Astrocyte (in vitro differentiated cells and primary cell): Measurements from ENCODE around the gene MXD3.

Experiments
- EZH2 ChIP-seq: IDR thresholded peaks from 2 replicates; pipeline ENCODE4 v1.6.1; 2012; ENCODE audit warnings: mild to moderate bottlenecking, low read length, inconsistent platforms; ENCODE audit not compliant: insufficient read depth
- TF ChIP-seq, protein P1 (sequence below): IDR thresholded peaks from 2 replicates; pipeline ENCODE4 v1.5.1; 2011; ENCODE audit warnings: low read depth, mild to moderate bottlenecking, inconsistent platforms, low read length, moderate library complexity; ENCODE audit not compliant: insufficient read depth

DNA sequence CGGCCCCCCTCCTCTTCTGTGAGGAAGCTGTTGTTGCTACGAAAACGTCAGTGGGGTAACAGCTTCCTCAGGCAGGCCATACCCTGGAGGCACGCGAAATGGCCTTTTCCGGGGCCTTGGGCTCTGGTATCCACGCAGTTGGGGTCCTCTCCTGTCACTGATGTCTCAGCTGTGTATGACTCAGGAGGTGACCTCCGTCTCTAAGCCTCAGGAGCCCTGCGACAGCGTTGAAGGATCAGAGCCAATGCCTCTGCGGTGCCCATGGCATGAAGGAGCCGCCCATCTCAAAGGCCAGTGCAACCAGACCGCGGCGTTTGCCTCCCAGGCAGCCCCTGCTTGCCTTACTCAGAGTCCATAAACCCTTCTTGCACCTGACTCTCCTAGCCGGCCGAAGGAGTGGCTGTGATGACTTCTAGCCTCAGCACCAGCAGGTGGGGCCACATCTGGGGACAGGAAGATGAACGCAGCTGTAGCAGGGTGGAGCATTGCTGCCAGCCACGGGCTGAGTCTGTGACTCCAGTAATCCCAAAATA lies 1.0 kb upstream of the MXD3 start:
- TF ChIP-seq, protein P1, sequence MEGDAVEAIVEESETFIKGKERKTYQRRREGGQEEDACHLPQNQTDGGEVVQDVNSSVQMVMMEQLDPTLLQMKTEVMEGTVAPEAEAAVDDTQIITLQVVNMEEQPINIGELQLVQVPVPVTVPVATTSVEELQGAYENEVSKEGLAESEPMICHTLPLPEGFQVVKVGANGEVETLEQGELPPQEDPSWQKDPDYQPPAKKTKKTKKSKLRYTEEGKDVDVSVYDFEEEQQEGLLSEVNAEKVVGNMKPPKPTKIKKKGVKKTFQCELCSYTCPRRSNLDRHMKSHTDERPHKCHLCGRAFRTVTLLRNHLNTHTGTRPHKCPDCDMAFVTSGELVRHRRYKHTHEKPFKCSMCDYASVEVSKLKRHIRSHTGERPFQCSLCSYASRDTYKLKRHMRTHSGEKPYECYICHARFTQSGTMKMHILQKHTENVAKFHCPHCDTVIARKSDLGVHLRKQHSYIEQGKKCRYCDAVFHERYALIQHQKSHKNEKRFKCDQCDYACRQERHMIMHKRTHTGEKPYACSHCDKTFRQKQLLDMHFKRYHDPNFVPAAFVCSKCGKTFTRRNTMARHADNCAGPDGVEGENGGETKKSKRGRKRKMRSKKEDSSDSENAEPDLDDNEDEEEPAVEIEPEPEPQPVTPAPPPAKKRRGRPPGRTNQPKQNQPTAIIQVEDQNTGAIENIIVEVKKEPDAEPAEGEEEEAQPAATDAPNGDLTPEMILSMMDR: no peak
- no peak for TF ChIP-seq EZH2
